ENCODE results near the gene CHST11. TPM values are rescaled to one million over a fixed set of nuclear protein-coding genes. Genes with fewer than 3 reads are reported as not detected.
A peak's percentile ranks its signal among the peaks of the same experiment; 100 is the strongest.

Gene CHST11
- total and polyA plus RNA-seq, 2 of the 4 experiments (the other 2 are of a cell fraction): 1.4 to 2.7 TPM

GRCh38 chr12:104729610-104730446, 273.1 kb downstream of the CHST11 start:
- Histone ChIP-seq H3K9me3 (ENCODE audit: control insufficient read depth, insufficient read depth, low read length) (no peaks in the 10 kb centered on the region), H3K56ac (ENCODE audit: extremely low read depth, insufficient read depth, low read length) (no peak overlapping the region), H4K5ac (ENCODE audit: low read depth, low read length) (no peak overlapping the region), H3K4me1 (ENCODE audit: control insufficient read depth, insufficient read depth, low read length) (no peaks in the 10 kb centered on the region), H3K27me3 (ENCODE audit: control insufficient read depth, insufficient read depth, low read length) (peaks cover 35% of the 10 kb centered on the region), H3K9ac (ENCODE audit: low read depth, low read length) (no peak overlapping the region), H2BK15ac (ENCODE audit: low read depth, low read length) (no peak overlapping the region), H2BK5ac (ENCODE audit: low read depth, low read length, poor library complexity, severe bottlenecking) (no peak overlapping the region), H3K23ac (ENCODE audit: low read depth, low read length) (no peak overlapping the region), H2AK5ac (ENCODE audit: low read depth, low read length) (no peak overlapping the region), H4K8ac (ENCODE audit: low read depth in 2 of 2, low read length in 2 of 2) (no peak overlapping the region), H2BK120ac (ENCODE audit: low read depth, low read length) (no peak overlapping the region), H3K9me1 (ENCODE audit: insufficient read depth, low read length) (no peaks in the 10 kb centered on the region; the same call in 1 of the 2 replicates), H3K79me1 (ENCODE audit: low read depth in 1 of 2, low read length in 2 of 2) (no peaks in the 10 kb centered on the region), H4K20me1 (ENCODE audit: insufficient read depth, low read length) (no peaks in the 10 kb centered on the region), H4K91ac (ENCODE audit: insufficient read depth, low read depth, low read length) (no peak overlapping the region), H2BK20ac (ENCODE audit: low read depth, low read length) (no peak overlapping the region), H3K27ac (ENCODE audit: insufficient read depth, low read length) (no peak overlapping the region), H3K4me2 (ENCODE audit: low read depth, low read length) (no peak overlapping the region), H3K36me3 (ENCODE audit: control insufficient read depth, insufficient read depth, low read length) (no peaks in the 10 kb centered on the region), H3K4ac (ENCODE audit: low read depth, low read length) (no peak overlapping the region), H3K18ac (ENCODE audit: low read depth, low read length) (no peak overlapping the region), H2AK9ac (replicated peaks; ENCODE audit: low read depth, low read length, poor library complexity) (no peak overlapping the region), H3K14ac (replicated peaks; ENCODE audit: low read depth, low read length) (no peak overlapping the region), H2AFZ (replicated peaks; ENCODE audit: low read length, poor library complexity) (peak overlapping the region; percentile 40), H3K4me3 (ENCODE audit: insufficient read depth, low read depth, low read length) (no peak overlapping the region)
- no TSS peak for BruUV-seq (replicated peaks)
- CTCF ChIA-PET: no interaction called here
- intact Hi-C loops (cut with micrococcal nuclease) (no loop called here), in situ Hi-C loops (cut with MboI; ENCODE audit: low sequenced_read_pairs) (no loop called here), dilution Hi-C loops (cut with HindIII; ENCODE audit: low sequenced_read_pairs, unreplicated experiment) (no loop called here)
- 70% methylated on average over 2 of the region's 19 CpGs; no CpG with 5 or more reads in 1 of the 2 experiments for WGBS, 2 experiments (ENCODE audit: extremely low coverage in 2 of 2, insufficient read length in 1 of 2)
- DNase-seq (no peak), ATAC-seq (ENCODE audit: low read depth) (no peak)
- POLR2A ChIA-PET (ENCODE audit: unreplicated experiment): no interaction called here
- TF ChIP-seq MAFK (IDR thresholded peaks at IDR 0.05; ENCODE audit: low read depth, low read length) (no peak), MXI1 (IDR thresholded peaks at IDR 0.05; ENCODE audit: borderline replicate concordance, low read depth, low read length) (no peak), MAZ (IDR thresholded peaks at IDR 0.05; ENCODE audit: borderline replicate concordance, low read depth, low read length) (no peak), CHD1 (IDR thresholded peaks at IDR 0.05; ENCODE audit: low read depth, low read length) (no peak), CEBPB (IDR thresholded peaks at IDR 0.05; ENCODE audit: low read depth, low read length) (no peak), FOS (IDR thresholded peaks at IDR 0.05; ENCODE audit: low read depth, low read length) (no peak), RAD21 (IDR thresholded peaks at IDR 0.05; ENCODE audit: low read length) (no peak), RFX5 (IDR thresholded peaks at IDR 0.05; ENCODE audit: low read depth, low read length) (no peak), POLR2A (IDR thresholded peaks at IDR 0.05; ENCODE audit: low read depth, low read length) (no peak), SMC3 (IDR thresholded peaks at IDR 0.05; ENCODE audit: low read depth, low read length) (no peak), CTCF (conservative IDR thresholded peaks at IDR 0.05; ENCODE audit: low read depth, low read length) (no peak), RCOR1 (IDR thresholded peaks at IDR 0.05; ENCODE audit: insufficient replicate concordance, low read length) (no peak), NFE2L2 (IDR thresholded peaks at IDR 0.05; ENCODE audit: low read depth, low read length) (no peak), BHLHE40 (IDR thresholded peaks at IDR 0.05; ENCODE audit: low read depth, low read length) (no peak), USF2 (IDR thresholded peaks at IDR 0.05; ENCODE audit: low read depth, low read length) (no peak)
